ENCODE results near the gene SLC25A21.

The SLC25A21 gene

DNA sequence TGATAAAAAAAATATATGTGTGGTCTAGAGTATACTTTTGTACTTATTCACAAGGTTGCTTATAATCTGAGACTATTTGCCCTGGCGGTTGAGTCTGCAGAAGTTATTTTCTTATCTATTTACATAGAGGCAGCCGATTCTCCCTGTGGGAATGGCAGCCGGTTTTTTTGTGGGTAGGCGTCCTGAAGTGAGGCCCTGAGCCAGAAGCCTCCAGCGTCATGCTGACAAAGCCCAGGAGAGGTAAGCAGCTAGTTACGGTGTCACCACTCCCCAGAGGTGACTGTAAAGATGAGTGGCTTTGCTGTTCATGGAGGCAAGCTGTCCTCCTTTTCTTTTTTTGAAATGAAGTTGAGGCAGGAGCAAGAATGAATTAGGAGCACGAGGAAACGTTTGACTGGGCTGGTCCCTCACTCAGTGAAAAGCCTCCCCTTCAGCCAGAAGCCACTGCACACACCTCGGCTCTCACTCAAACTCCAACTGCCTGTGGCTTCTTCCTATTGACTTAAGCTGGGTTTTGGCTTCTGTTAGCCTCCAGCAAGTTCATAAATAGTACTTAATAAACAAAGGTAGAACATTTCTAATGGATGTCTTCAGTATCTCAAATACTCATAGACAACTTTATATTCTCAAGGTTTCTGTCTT lies 489.2 kb downstream of the SLC25A21 start (continued):
- TF ChIP-seq, protein P1, sequence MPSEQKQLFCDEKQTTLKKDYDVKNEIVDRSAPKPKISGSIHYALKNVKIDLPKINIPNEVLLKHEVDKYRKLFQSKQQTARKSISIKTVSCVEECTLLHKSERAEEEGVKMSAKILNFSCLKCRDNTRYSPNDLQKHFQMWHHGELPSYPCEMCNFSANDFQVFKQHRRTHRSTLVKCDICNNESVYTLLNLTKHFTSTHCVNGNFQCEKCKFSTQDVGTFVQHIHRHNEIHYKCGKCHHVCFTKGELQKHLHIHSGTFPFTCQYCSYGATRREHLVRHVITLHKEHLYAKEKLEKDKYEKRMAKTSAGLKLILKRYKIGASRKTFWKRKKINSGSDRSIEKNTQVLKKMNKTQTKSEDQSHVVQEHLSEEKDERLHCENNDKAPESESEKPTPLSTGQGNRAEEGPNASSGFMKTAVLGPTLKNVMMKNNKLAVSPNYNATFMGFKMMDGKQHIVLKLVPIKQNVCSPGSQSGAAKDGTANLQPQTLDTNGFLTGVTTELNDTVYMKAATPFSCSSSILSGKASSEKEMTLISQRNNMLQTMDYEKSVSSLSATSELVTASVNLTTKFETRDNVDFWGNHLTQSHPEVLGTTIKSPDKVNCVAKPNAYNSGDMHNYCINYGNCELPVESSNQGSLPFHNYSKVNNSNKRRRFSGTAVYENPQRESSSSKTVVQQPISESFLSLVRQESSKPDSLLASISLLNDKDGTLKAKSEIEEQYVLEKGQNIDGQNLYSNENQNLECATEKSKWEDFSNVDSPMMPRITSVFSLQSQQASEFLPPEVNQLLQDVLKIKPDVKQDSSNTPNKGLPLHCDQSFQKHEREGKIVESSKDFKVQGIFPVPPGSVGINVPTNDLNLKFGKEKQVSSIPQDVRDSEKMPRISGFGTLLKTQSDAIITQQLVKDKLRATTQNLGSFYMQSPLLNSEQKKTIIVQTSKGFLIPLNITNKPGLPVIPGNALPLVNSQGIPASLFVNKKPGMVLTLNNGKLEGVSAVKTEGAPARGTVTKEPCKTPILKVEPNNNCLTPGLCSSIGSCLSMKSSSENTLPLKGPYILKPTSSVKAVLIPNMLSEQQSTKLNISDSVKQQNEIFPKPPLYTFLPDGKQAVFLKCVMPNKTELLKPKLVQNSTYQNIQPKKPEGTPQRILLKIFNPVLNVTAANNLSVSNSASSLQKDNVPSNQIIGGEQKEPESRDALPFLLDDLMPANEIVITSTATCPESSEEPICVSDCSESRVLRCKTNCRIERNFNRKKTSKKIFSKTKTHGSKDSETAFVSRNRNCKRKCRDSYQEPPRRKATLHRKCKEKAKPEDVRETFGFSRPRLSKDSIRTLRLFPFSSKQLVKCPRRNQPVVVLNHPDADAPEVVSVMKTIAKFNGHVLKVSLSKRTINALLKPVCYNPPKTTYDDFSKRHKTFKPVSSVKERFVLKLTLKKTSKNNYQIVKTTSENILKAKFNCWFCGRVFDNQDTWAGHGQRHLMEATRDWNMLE (tag by site-specific recombination; conservative IDR thresholded peaks at IDR 0.05; ENCODE audit: low read depth) = no peak
- TF ChIP-seq, protein P2, sequence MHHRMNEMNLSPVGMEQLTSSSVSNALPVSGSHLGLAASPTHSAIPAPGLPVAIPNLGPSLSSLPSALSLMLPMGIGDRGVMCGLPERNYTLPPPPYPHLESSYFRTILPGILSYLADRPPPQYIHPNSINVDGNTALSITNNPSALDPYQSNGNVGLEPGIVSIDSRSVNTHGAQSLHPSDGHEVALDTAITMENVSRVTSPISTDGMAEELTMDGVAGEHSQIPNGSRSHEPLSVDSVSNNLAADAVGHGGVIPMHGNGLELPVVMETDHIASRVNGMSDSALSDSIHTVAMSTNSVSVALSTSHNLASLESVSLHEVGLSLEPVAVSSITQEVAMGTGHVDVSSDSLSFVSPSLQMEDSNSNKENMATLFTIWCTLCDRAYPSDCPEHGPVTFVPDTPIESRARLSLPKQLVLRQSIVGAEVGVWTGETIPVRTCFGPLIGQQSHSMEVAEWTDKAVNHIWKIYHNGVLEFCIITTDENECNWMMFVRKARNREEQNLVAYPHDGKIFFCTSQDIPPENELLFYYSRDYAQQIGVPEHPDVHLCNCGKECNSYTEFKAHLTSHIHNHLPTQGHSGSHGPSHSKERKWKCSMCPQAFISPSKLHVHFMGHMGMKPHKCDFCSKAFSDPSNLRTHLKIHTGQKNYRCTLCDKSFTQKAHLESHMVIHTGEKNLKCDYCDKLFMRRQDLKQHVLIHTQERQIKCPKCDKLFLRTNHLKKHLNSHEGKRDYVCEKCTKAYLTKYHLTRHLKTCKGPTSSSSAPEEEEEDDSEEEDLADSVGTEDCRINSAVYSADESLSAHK (tag by site-specific recombination; IDR thresholded peaks at IDR 0.05) = no peak
- TF ChIP-seq ZIC2 (tag by site-specific recombination; IDR thresholded peaks at IDR 0.05) = peak; percentile 55
- no peak for TF ChIP-seq ZNF600 (tag by site-specific recombination; IDR thresholded peaks at IDR 0.05)
- no peak for TF ChIP-seq ZNF510 (tag by site-specific recombination; IDR thresholded peaks at IDR 0.05; ENCODE audit: insufficient replicate concordance)
- no peak for TF ChIP-seq ZSCAN30 (tag by site-specific recombination; IDR thresholded peaks at IDR 0.05)
- TF ChIP-seq, protein P3, sequence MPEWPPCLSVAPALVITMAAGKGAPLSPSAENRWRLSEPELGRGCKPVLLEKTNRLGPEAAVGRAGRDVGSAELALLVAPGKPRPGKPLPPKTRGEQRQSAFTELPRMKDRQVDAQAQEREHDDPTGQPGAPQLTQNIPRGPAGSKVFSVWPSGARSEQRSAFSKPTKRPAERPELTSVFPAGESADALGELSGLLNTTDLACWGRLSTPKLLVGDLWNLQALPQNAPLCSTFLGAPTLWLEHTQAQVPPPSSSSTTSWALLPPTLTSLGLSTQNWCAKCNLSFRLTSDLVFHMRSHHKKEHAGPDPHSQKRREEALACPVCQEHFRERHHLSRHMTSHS (tag by site-specific recombination; IDR thresholded peaks at IDR 0.05) = no peak
- no peak for TF ChIP-seq ZNF239 (tag by site-specific recombination; IDR thresholded peaks at IDR 0.05)
- TF ChIP-seq ZNF23 (tag by site-specific recombination; IDR thresholded peaks at IDR 0.05; ENCODE audit: borderline replicate concordance) = no peak
- peak; percentile 56; the same call in 1 of the 2 replicates for TF ChIP-seq OSR2 (tag by site-specific recombination; IDR thresholded peaks at IDR 0.05)
- TF ChIP-seq, protein P4, sequence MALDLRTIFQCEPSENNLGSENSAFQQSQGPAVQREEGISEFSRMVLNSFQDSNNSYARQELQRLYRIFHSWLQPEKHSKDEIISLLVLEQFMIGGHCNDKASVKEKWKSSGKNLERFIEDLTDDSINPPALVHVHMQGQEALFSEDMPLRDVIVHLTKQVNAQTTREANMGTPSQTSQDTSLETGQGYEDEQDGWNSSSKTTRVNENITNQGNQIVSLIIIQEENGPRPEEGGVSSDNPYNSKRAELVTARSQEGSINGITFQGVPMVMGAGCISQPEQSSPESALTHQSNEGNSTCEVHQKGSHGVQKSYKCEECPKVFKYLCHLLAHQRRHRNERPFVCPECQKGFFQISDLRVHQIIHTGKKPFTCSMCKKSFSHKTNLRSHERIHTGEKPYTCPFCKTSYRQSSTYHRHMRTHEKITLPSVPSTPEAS (tag by site-specific recombination; IDR thresholded peaks at IDR 0.05) = no peak
- TF ChIP-seq, protein P5, sequence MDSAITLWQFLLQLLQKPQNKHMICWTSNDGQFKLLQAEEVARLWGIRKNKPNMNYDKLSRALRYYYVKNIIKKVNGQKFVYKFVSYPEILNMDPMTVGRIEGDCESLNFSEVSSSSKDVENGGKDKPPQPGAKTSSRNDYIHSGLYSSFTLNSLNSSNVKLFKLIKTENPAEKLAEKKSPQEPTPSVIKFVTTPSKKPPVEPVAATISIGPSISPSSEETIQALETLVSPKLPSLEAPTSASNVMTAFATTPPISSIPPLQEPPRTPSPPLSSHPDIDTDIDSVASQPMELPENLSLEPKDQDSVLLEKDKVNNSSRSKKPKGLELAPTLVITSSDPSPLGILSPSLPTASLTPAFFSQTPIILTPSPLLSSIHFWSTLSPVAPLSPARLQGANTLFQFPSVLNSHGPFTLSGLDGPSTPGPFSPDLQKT (IDR thresholded peaks at IDR 0.05; ENCODE audit: borderline replicate concordance, low read depth, low read length) = no peak

DNA sequence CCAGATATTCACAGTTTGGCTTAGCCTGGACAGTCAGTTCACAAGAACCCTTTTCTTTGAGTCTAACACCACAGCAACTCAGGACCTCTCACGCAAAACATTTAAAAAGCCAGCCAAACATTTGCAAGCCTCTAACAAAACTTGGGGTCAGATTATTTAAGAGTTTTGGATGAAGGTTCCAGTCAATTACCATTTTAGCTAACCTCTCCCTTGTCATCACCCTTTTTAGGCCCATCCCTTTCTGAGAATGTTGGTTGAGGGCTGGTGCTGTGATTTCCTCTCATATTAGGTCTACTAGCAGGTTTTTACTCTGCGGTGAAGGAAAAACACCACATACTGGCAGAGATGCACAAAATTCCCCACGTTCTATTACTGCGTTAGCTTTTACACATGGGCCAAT lies 490.1 kb downstream of the SLC25A21 start:
- CTCF ChIA-PET = interaction anchor here (0.6 to 0.8 kb wide), 3 partner anchors 26 to 435 kb away, joined by 3 read pairs; no protein-coding TSS in a partner anchor
- POLR2A ChIA-PET = no interaction called here
- Histone ChIP-seq H3K4me3 (ENCODE audit: low read depth, low read length) (no peak overlapping the region), H3K9me3 (ENCODE audit: control insufficient read depth, insufficient read depth, low read depth, low read length) (no peaks in the 10 kb centered on the region), H3K27ac (ENCODE audit: extremely low read depth, low read depth, low read length) (no peak overlapping the region), H3K36me3 (ENCODE audit: control insufficient read depth in 2 of 2, insufficient read depth in 1 of 2, low read length in 2 of 2) (peaks cover 2 to 7% of the 10 kb centered on the region in 2 experiments; a peak in 2 of 3 replicates), H3K4me1 (ENCODE audit: control insufficient read depth, insufficient read depth, low read length) (peaks cover 6% of the 10 kb centered on the region)
- TF ChIP-seq ZNF510 (tag by site-specific recombination; IDR thresholded peaks at IDR 0.05; ENCODE audit: insufficient replicate concordance) = no peak
